Small intestine (tissue), 7 donors: ENCODE results near the gene NUP210. TPM values are rescaled to one million over a fixed set of nuclear protein-coding genes. Genes with fewer than 3 reads are reported as not detected.

Source experiments
- DNase-seq, 2 donors: peaks; one replicate each; pipeline versions ENCODE4 v3.0.0 to v3.0.0-alpha.2; 2013
- FAIRE-seq: peaks from 2 replicates; lab custom pipeline; 2012; peaks lifted over from hg19 to GRCh38; lab: Jason Lieb, UNC
- H3K27ac ChIP-seq, 3 donors: one replicate each; pipeline ENCODE4 v1.5.1; 2013; ENCODE audit warnings: low read length in 2 of 3, mild to moderate bottlenecking in 2 of 3, control low read depth in 1 of 3, inconsistent platforms in 1 of 3, low read depth in 1 of 3, moderate library complexity in 1 of 3
- H3K27me3 ChIP-seq, 3 donors: one replicate each; pipeline ENCODE4 v1.6.1; 2013; ENCODE audit warnings: low read length in 3 of 3, inconsistent platforms in 1 of 3; ENCODE audit not compliant: control insufficient read depth in 3 of 3, insufficient read depth in 3 of 3
- H3K36me3 ChIP-seq, 3 donors: one replicate each; pipeline ENCODE4 v1.6.1; 2013; ENCODE audit warnings: low read length in 3 of 3, inconsistent platforms in 1 of 3, low read depth in 1 of 3, mild to moderate bottlenecking in 1 of 3, moderate library complexity in 1 of 3; ENCODE audit not compliant: control insufficient read depth in 3 of 3, insufficient read depth in 2 of 3
- H3K4me1 ChIP-seq, 3 donors: one replicate each; pipeline ENCODE4 v1.6.1; 2013; ENCODE audit warnings: low read length in 2 of 3, inconsistent platforms in 1 of 3, low read depth in 1 of 3, mild to moderate bottlenecking in 1 of 3, moderate library complexity in 1 of 3; ENCODE audit not compliant: control insufficient read depth in 3 of 3, insufficient read depth in 2 of 3
- H3K4me3 ChIP-seq, 3 donors: one replicate each; pipeline ENCODE4 v1.5.1; 2013; ENCODE audit warnings: low read length in 3 of 3, control low read depth in 1 of 3, inconsistent platforms in 1 of 3, low read depth in 1 of 3, mild to moderate bottlenecking in 1 of 3, moderate library complexity in 1 of 3
- H3K9me3 ChIP-seq, 2 donors: one replicate each; pipeline ENCODE4 v1.6.1; 2013; ENCODE audit warnings: low read depth in 1 of 2, low read length in 1 of 2; ENCODE audit not compliant: control insufficient read depth in 2 of 2, insufficient read depth in 1 of 2
- WGBS, 3 donors: extraction: QIAGEN DNeasy Blood & Tissue Kit; methylation state at CpG; one replicate each; pipeline ENCODE4 v1.1.7; 2013; 5-methylcytosine and 5-hydroxymethylcytosine counted together
- polyA plus RNA-seq, 4 donors: library from polyadenylated mRNA; stranded (reverse) in 3 of 4; unstranded in 1 of 4; fragments of 200-250 nt in 3 of 4; fragments of 120-200 nt in 1 of 4; gene quantifications; one replicate each; pipeline versions ENCODE4 v1.2.1 to v1.2.3, GENCODE V29; 2013
- donor health status: healthy with polysubstance abuse.
- donor health status: control.
- donor health status: control.
- donor health status: Bipolar disorder and iron deficiency.
- donor health status: healthy.

NUP210 gene
- polyA plus RNA-seq, 4 donors = 0.22 to 36.4 (median 5.6) TPM

DNA sequence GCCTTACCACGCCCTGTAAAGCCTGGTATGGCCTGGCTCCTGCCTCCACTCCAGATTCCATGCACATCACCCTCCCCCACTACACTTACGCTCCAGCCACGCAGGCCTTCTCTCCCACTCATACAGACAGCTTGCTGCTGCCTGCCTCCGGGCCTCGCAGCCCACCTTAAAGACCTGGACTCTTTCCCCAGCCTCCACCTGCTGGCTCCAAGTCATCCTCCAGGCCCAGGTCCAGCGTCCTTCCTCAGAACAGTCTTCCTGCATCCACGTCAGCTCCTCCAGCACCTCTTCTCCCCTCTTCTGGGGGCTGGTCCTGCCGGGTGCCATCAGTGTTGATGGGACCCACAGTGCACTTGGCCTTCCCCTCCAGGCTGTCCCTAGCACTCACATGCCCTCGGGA, 75.5 kb downstream of the NUP210 start:
- Histone ChIP-seq H3K4me3 (no peak overlapping the region), H3K36me3 (peaks cover 0 to 65% (median 0%) of the 10 kb centered on the region in 3 donors), H3K27me3 (no peaks in the 10 kb centered on the region), H3K9me3 (no peaks in the 10 kb centered on the region), H3K27ac (no peak overlapping the region), H3K4me1 (no peaks in the 10 kb centered on the region)
- DNase-seq (no peak), FAIRE-seq (no peak)
- 93 to 95% (median 94%) methylated on average over 9 of the region's 9 CpGs for WGBS, 3 donors

DNA sequence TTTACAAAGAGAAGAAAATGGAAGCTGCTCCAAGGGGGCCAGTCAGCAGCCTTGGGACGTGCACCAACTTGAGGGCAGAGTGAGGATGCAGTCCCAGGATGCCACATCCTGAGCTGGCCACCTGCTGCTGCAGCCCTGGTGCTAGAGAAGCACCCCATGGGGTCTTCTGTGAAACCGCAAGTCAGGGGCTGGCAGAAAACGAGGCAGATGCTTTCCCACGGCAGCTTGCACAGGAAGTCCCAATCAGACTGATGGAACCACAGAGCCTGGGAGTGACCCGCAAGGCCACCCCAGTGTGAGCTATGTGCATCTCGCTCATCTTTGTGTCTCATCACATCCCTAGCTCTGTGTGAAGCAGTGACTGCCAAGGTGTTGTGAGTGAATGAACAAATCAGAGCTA, 76.5 kb downstream of the NUP210 start:
- WGBS, 3 donors = 73 to 92% (median 81%) methylated on average over 6 of the region's 6 CpGs
- DNase-seq (no peak), FAIRE-seq (no peak)
- H3K27me3 ChIP-seq = no peaks in the 10 kb centered on the region
- peaks cover 0 to 67% (median 0%) of the 10 kb centered on the region in 3 donors for H3K36me3 ChIP-seq
- no peak overlapping the region for H3K27ac ChIP-seq
- no peak overlapping the region for H3K4me3 ChIP-seq
- H3K9me3 ChIP-seq = no peaks in the 10 kb centered on the region
- H3K4me1 ChIP-seq = no peaks in the 10 kb centered on the region

DNA sequence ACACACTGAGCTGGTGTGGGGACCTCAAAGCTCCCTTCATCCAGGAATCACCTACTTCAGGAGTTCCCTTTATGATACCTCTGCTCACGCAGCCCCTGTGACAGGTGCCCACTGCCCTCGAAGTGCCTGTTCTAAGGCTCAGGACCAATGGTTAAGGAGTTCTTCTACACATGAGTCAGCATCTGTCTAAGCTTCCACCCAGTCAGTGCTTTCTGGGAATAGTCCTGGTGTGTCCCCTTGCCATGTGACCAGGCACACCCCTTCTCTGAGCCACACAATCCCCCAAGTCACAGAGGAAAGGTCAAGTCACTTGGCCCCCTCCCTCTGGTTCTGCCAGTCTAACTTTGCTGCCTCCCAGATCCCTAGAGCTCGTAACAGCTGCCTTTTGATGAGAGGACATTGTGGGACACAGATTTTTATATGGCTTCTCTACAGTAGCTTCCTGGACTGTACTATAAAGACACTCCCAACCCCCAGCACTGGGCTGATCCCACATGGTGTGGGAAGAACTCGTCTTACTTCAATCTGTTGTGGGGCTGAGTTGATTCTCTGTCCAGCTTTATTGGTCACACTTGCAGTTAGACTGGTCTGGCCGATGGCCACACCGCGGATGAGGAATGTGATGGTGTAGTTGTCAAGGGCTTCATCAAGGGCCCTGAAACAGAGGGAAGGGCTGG, 78.8 kb downstream of the NUP210 start:
- 87 to 92% (median 92%) methylated on average over 7 of the region's 7 CpGs for WGBS, 3 donors

DNA sequence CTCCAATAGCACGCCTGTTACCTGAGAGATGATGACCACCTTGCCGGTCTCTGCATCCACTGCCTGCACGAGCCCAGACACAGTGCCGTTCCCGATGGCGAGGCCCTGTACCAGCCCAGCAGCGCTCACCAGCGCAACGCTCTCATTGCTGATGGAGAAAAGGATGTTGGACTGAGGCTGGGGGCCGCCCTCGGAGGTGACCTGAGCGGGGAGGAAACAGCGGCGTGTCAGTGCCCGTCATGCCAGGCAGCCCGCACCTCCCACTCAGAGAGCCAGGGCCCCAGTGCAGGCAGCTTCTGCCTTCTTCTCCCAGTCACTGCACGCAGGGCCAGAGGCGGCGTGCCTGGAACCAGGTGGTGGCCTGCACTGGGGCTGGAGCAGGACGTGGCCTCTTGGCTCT, 80.3 kb downstream of the NUP210 start:
- H3K27me3 ChIP-seq = no peaks in the 10 kb centered on the region
- no peaks in the 10 kb centered on the region for H3K9me3 ChIP-seq
- FAIRE-seq = no peak
- H3K27ac ChIP-seq = no peak overlapping the region
- no peak for DNase-seq
- H3K4me3 ChIP-seq = no peak overlapping the region
- H3K36me3 ChIP-seq = peaks cover 0 to 79% (median 0%) of the 10 kb centered on the region in 3 donors
- whole genome bisulfite sequencing, 3 donors = 95 to 97% (median 96%) methylated on average over 20 of the region's 20 CpGs
- no peaks in the 10 kb centered on the region for H3K4me1 ChIP-seq

More for the DNA sequence above, 78.8 kb downstream of the NUP210 start:
- Histone ChIP-seq H3K27ac (no peak overlapping the region), H3K36me3 (peaks cover 0 to 71% (median 0%) of the 10 kb centered on the region in 3 donors), H3K9me3 (no peaks in the 10 kb centered on the region), H3K4me3 (no peak overlapping the region), H3K27me3 (no peaks in the 10 kb centered on the region), H3K4me1 (no peaks in the 10 kb centered on the region)
- FAIRE-seq = no peak
- DNase-seq = no peak

DNA sequence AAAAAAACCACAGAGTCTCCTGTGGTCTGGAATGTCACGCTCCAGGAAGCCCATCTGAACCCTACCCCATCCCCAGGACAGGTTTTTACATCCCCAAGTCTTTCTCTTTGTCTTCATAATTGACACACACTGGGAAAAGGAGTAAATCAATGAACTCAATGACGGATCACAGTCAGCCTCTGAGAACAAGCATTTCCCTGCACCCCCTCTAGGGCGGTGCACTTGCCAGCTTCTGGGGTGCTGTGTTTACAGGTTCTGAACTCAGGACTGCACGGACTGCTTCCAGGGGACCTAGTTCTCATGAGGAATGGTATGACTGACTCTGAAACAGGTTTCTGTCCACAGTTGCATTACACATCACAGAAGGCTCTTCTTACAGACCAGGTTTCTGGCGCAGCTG, 81.1 kb downstream of the NUP210 start:
- FAIRE-seq (no peak), DNase-seq (no peak)
- H3K4me1 ChIP-seq = no peaks in the 10 kb centered on the region
- H3K27ac ChIP-seq = no peak overlapping the region
- peaks cover 0 to 79% (median 0%) of the 10 kb centered on the region in 3 donors for H3K36me3 ChIP-seq
- no peak overlapping the region for H3K4me3 ChIP-seq
- 92 to 96% (median 94%) methylated on average over 5 of the region's 5 CpGs for WGBS, 3 donors
- no peaks in the 10 kb centered on the region for H3K27me3 ChIP-seq
- no peaks in the 10 kb centered on the region for H3K9me3 ChIP-seq

DNA sequence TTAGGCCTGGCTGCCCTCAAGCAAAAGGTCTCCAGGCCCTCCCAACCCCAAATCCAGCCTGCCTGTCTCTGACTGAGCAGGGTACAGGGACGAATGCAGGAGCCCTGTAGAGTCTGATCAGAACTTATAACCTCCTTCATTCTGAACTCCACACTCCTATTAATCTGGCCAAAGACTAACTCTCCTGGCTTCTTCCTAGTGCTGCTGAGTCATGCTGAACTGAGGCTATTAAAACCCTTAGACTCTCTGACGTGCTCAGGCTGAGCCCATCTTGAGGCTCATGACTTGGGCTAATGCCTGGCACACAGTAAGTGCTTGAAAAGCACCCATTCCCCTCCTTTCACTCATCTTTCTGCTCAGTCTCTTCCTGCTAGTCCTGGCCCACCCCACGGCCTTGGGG, 81.9 kb downstream of the NUP210 start:
- no peak for FAIRE-seq
- H3K36me3 ChIP-seq = peaks cover 0 to 81% (median 0%) of the 10 kb centered on the region in 3 donors
- DNase-seq = no peak
- no peaks in the 10 kb centered on the region for H3K9me3 ChIP-seq
- H3K27me3 ChIP-seq = no peaks in the 10 kb centered on the region
- no peaks in the 10 kb centered on the region for H3K4me1 ChIP-seq
- 88 to 90% (median 90%) methylated on average over 3 of the region's 3 CpGs for WGBS, 3 donors
- H3K27ac ChIP-seq = no peak overlapping the region
- H3K4me3 ChIP-seq = no peak overlapping the region

DNA sequence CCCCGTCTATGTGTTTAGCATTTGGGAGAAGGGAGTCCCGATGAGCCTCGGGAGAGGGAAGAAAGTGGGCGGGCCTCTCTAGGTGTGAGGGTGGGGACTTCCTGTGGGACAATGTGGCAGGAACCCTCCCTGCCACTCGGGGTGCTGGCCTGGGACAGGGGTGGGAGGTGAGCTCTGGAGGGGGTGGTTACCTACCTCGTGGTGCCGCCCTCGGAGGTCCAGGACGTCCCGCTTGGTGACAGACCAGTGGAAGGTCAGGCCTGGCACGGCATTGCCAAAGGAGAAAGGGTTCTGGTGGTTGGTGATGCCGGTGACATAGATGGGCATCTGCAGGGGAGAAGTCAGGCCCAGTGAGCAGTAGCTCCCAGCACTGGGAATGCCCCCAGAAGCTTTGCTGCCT, 83.5 kb downstream of the NUP210 start:
- FAIRE-seq = no peak
- Histone ChIP-seq H3K9me3 (no peaks in the 10 kb centered on the region), H3K36me3 (peaks cover 0 to 88% (median 0%) of the 10 kb centered on the region in 3 donors), H3K27ac (no peak overlapping the region), H3K4me1 (no peaks in the 10 kb centered on the region), H3K4me3 (no peak overlapping the region), H3K27me3 (no peaks in the 10 kb centered on the region)
- 86 to 90% (median 88%) methylated on average over 11 to 12 of the region's 12 CpGs for WGBS, 3 donors
- no peak for DNase-seq

DNA sequence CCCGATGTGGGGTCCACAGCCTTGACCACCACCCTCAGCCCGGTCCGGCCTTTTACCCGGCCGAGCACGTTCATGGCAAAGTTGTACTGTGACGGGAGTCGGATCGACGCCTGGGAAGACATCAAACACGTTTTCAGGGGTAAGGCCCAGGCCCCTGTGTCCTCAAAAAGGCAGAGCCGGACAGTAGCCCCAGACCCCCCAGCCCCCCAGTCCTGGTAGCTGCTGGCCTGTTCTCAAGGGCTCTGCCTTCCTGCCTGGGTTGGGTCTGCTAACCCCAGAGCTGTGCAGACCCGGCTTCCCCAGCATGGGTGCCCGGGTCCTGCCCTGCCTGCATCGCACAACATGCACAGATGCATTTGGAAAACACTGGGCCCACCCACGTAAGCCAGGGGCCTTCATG, 84.6 kb downstream of the NUP210 start:
- Histone ChIP-seq H3K27me3 (no peaks in the 10 kb centered on the region), H3K27ac (no peak overlapping the region), H3K36me3 (peaks cover 0 to 86% (median 0%) of the 10 kb centered on the region in 3 donors), H3K4me3 (no peak overlapping the region), H3K9me3 (no peaks in the 10 kb centered on the region), H3K4me1 (no peaks in the 10 kb centered on the region)
- FAIRE-seq (no peak), DNase-seq (no peak)
- WGBS, 3 donors = 94 to 98% (median 94%) methylated on average over 16 of the region's 16 CpGs

DNA sequence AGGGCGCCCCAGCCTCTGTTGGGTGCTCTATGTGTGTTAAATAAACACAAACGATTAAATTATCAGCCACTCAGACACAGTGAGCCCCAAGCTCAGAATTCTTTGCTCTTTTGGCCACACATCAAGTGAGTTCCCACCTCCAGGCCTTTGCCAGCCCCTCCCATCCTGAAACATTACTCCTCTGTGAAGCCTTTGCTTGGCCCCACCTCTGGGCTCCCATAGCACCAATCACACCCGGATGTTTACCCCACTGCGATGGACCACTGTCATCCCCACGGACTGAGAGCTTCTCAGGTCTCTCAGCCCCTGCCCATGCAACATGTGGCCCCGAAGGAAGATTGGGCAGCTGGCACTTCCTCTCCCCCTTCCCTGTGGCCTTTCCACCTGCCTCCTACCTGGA, 85.1 kb downstream of the NUP210 start:
- H3K9me3 ChIP-seq = no peaks in the 10 kb centered on the region
- H3K27me3 ChIP-seq = no peaks in the 10 kb centered on the region
- DNase-seq (no peak), FAIRE-seq (no peak)
- 61 to 76% (median 67%) methylated on average over 6 of the region's 6 CpGs for WGBS, 3 donors
- H3K4me1 ChIP-seq = no peaks in the 10 kb centered on the region
- no peak overlapping the region for H3K27ac ChIP-seq
- no peak overlapping the region for H3K4me3 ChIP-seq
- peaks cover 0 to 84% (median 0%) of the 10 kb centered on the region in 3 donors for H3K36me3 ChIP-seq
